DND-41 (cell line): Measurements from ENCODE around the gene LMO7.

Experiments
- ATAC-seq: fragments of 200-7000 bp; cut with Tn5 transposase; 3 replicates; pipeline ENCODE4 v1.9.1; 2021; ENCODE audit warnings: low read depth; ENCODE audit not compliant: insufficient read depth
- DNase-seq: peaks from one replicate; pipeline ENCODE4 v3.0.0-alpha.2; 2020
- H2AFZ ChIP-seq: 2 replicates; pipeline ENCODE4 v1.6.0; 2012; ENCODE audit warnings: low read depth, low read length
- H3K27ac ChIP-seq: 2 replicates; pipeline ENCODE4 v1.5.1; 2012; ENCODE audit warnings: low read length, inconsistent platforms
- H3K27me3 ChIP-seq: fragments of 200-600 bp; sonication (generic); 2 replicates; pipeline ENCODE4 v1.6.0; 2012; ENCODE audit warnings: low read length, mild to moderate bottlenecking, inconsistent platforms; ENCODE audit not compliant: insufficient read depth, poor library complexity
- H3K36me3 ChIP-seq: 2 replicates; pipeline ENCODE4 v1.5.1; 2012; ENCODE audit warnings: low read length, inconsistent platforms; ENCODE audit not compliant: insufficient read depth
- H3K4me1 ChIP-seq: 2 replicates; pipeline ENCODE4 v1.5.1; 2012; ENCODE audit warnings: mild to moderate bottlenecking, low read length; ENCODE audit not compliant: insufficient read depth
- H3K4me2 ChIP-seq: 2 replicates; pipeline ENCODE4 v1.6.0; 2012; ENCODE audit warnings: mild to moderate bottlenecking, moderate library complexity, low read length, inconsistent platforms; ENCODE audit not compliant: insufficient read depth
- H3K4me3 ChIP-seq, 2 experiments: fragments of 200-600 bp in 1 of 2; shearing (Covaris generic) in 1 of 2; 2 replicates each; pipeline ENCODE4 v1.5.1; 2012 to 2016; ENCODE audit warnings: inconsistent platforms in 2 of 2, low read length in 2 of 2, mild to moderate bottlenecking in 2 of 2, low read depth in 1 of 2, moderate library complexity in 1 of 2
- H3K79me2 ChIP-seq: 2 replicates; pipeline ENCODE4 v1.6.0; 2012; ENCODE audit warnings: low read length, inconsistent platforms; ENCODE audit not compliant: insufficient read depth
- H3K9ac ChIP-seq: 2 replicates; pipeline ENCODE4 v1.6.0; 2012; ENCODE audit warnings: low read depth, mild to moderate bottlenecking, inconsistent platforms, low read length, moderate library complexity
- H3K9me3 ChIP-seq: 2 replicates; pipeline ENCODE4 v1.5.1; 2012; ENCODE audit warnings: low read length, moderate library complexity, mild to moderate bottlenecking, inconsistent platforms; ENCODE audit not compliant: insufficient read depth, severe bottlenecking
- H4K20me1 ChIP-seq: 2 replicates; pipeline ENCODE4 v1.6.0; 2012; ENCODE audit warnings: low read length; ENCODE audit not compliant: insufficient read depth
- EZH2 ChIP-seq: IDR thresholded peaks from 3 replicates; pipeline ENCODE4 v1.6.1; 2012; ENCODE audit warnings: borderline replicate concordance, low read depth, mild to moderate bottlenecking, moderate library complexity, low read length, inconsistent platforms; ENCODE audit not compliant: severe bottlenecking
- TF ChIP-seq, protein P1 (sequence below): IDR thresholded peaks from 2 replicates; pipeline ENCODE4 v1.5.1; 2012; ENCODE audit warnings: borderline replicate concordance, low read length, moderate library complexity, mild to moderate bottlenecking; ENCODE audit not compliant: poor library complexity, severe bottlenecking; ENCODE audit errors: extremely low read depth

The LMO7 gene

DNA sequence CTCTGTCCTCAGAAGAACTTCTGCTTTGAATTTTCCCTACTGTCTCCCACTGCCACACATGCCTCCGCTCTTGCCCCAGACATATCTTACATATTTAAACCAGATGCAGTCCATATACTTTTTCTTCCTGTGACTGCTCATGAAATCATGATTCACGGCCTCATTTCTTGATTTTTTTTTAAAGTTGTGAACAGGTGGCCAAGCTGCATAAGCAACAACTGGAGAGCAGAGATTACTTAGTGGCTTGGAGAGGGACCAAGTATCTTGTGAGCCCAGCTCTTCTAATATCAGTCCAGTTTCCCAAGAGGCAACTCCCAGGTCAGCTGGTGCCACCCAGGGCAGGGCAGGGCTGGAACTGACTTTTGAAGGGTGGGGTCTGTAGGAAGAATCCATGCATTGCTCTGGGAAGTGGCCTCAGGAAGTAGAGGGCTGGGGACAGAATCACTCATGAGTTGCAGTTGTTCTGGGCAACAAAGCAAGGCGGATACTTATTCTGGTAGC lies 152.4 kb downstream of the LMO7 start:
- no peak overlapping the region for H3K4me3 ChIP-seq
- no peaks in the 10 kb centered on the region for H3K79me2 ChIP-seq
- H4K20me1 ChIP-seq, result no peaks in the 10 kb centered on the region
- no peaks in the 10 kb centered on the region for H3K4me1 ChIP-seq
- DNase-seq (no peak), ATAC-seq (no peak)
- H3K9me3 ChIP-seq, result no peaks in the 10 kb centered on the region
- no peak overlapping the region for H3K27ac ChIP-seq
- TF ChIP-seq, protein P1, sequence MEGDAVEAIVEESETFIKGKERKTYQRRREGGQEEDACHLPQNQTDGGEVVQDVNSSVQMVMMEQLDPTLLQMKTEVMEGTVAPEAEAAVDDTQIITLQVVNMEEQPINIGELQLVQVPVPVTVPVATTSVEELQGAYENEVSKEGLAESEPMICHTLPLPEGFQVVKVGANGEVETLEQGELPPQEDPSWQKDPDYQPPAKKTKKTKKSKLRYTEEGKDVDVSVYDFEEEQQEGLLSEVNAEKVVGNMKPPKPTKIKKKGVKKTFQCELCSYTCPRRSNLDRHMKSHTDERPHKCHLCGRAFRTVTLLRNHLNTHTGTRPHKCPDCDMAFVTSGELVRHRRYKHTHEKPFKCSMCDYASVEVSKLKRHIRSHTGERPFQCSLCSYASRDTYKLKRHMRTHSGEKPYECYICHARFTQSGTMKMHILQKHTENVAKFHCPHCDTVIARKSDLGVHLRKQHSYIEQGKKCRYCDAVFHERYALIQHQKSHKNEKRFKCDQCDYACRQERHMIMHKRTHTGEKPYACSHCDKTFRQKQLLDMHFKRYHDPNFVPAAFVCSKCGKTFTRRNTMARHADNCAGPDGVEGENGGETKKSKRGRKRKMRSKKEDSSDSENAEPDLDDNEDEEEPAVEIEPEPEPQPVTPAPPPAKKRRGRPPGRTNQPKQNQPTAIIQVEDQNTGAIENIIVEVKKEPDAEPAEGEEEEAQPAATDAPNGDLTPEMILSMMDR, result no peak
- no peak for TF ChIP-seq EZH2
- no peaks in the 10 kb centered on the region for H3K36me3 ChIP-seq
- no peak overlapping the region for H3K4me2 ChIP-seq
- H2AFZ ChIP-seq, result no peak overlapping the region
- no peak overlapping the region for H3K9ac ChIP-seq
- no peaks in the 10 kb centered on the region for H3K27me3 ChIP-seq

DNA sequence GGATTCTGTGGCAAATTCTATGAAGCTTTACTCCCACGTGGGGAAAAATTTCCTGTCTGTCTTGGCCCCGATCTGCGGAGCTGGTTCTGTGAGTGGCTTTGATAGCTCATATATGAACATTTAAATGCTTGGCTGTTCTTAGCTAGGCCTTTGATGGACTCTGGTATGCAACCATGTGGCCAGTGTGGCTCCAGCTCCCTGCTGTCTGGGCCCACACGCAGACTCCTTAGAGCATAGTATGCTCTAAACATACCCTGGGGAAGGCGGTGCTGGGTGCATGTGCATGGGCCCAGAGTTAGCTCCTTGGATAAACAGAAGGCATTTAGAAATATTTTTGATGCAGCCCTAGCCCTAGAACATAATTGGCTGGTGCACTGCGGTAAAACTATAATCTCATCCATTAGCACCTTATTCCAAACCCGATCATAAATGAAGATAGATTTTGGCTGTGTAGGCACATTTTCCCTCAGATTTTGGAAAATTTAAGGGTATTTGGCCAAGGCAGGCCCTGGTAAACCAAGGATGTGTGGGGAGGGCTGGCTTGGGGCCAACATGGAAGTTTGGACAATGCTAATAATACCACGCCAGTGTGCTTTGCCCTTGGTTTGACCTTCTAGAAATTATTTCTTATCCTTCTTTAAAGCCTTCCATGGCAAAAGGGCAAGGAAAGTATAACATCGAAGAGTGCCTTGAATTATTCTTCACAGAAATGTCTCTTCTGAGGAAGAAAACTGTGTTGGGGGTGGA lies 153.5 kb downstream of the LMO7 start:
- H3K27me3 ChIP-seq, result no peaks in the 10 kb centered on the region
- no peak for DNase-seq
- H3K4me2 ChIP-seq, result no peak overlapping the region
- no peak overlapping the region for H3K27ac ChIP-seq
- TF ChIP-seq, protein P1, result no peak
- TF ChIP-seq EZH2, result no peak
- H3K9me3 ChIP-seq, result no peaks in the 10 kb centered on the region
- no peak overlapping the region for H3K9ac ChIP-seq
- no peaks in the 10 kb centered on the region for H3K36me3 ChIP-seq
- no peaks in the 10 kb centered on the region for H3K79me2 ChIP-seq
- no peaks in the 10 kb centered on the region for H3K4me1 ChIP-seq
- H3K4me3 ChIP-seq, result no peak overlapping the region
- no peaks in the 10 kb centered on the region for H4K20me1 ChIP-seq
- no peak overlapping the region for H2AFZ ChIP-seq
- no peak for ATAC-seq

DNA sequence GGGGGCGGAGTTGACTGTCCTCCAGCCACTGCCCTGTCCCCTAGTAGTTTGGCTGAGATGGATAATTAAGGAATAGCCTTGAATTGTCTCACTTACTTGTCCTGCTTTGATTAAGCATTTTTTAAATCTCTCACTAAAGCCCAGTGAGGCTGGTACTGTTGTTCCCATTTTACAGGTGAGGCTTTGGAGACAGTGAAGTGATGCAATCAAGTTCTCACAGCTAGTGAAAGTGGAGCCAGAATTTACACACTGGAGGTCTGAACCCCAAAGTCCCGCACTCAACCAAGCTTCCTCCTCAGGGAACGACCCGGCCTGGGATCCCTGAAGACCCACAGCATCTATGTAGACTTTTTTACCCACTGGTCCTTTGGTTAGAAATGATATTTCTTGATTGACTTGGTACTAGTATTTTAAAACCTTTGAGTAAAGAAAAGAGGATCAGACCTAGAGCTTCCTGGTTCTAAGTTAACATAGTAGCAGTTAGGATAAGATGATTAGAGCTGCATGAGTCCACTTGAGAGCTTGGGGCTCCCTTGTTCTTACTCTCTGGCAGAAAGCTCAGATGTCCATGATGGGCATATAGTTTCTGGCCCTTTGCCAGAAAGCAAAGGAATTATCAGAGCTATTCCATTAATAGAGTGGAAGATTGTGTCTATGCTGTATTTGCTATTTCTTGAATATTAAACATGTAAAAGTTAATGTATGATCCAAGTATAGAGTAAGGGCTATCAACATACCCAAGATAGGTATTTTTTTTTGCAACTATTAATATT lies 154.3 kb downstream of the LMO7 start:
- no peaks in the 10 kb centered on the region for H4K20me1 ChIP-seq
- H3K4me2 ChIP-seq, result no peak overlapping the region
- H3K79me2 ChIP-seq, result no peaks in the 10 kb centered on the region
- no peaks in the 10 kb centered on the region for H3K9me3 ChIP-seq
- no peak for TF ChIP-seq EZH2
- TF ChIP-seq, protein P1, result no peak
- H2AFZ ChIP-seq, result no peak overlapping the region
- no peak for DNase-seq
- no peak overlapping the region for H3K4me3 ChIP-seq
- no peaks in the 10 kb centered on the region for H3K27me3 ChIP-seq
- H3K9ac ChIP-seq, result no peak overlapping the region
- H3K36me3 ChIP-seq, result no peaks in the 10 kb centered on the region
- no peaks in the 10 kb centered on the region for H3K4me1 ChIP-seq
- no peak for ATAC-seq
- H3K27ac ChIP-seq, result no peak overlapping the region
